Subcutaneous adipose tissue (tissue), 4 donors: ENCODE measurements around the gene PAM16. TPM values are rescaled to one million over a fixed set of nuclear protein-coding genes. Genes with fewer than 3 reads are reported as not detected.

Experiments
- CTCF ChIP-seq: fragments of 450-650 bp; IDR thresholded peaks from one replicate; pipeline ENCODE4 v1.5.1; 2016; ENCODE audit warnings: low read depth, mild to moderate bottlenecking, control low read depth, antibody characterized with exemption, moderate library complexity
- total RNA-seq, 4 donors: library from RNA; depleted of rRNA; stranded (reverse); fragments of >200 nt; gene quantifications; one replicate each; pipeline ENCODE4 v1.1.0, GENCODE V29; 2016

The PAM16 gene
- total RNA-seq, 4 donors from 2014 or later = 15.3 to 52.0 (median 34.5) TPM

- TF ChIP-seq CTCF = no peak
These were observed 759 bp upstream of the PAM16 start for GRCh38 chr16:4351880-4352279.

- TF ChIP-seq CTCF = no peak
These were observed 745 bp downstream of the PAM16 start for GRCh38 chr16:4350365-4350786.

GRCh38 chr16:4349332-4349731, 1.8 kb downstream of the PAM16 start:
- no peak for TF ChIP-seq CTCF

GRCh38 chr16:4347765-4348509, 3.2 kb downstream of the PAM16 start:
- TF ChIP-seq CTCF = no peak

GRCh38 chr16:4347010-4347409, 4.1 kb downstream of the PAM16 start:
- no peak for TF ChIP-seq CTCF

GRCh38 chr16:4345836-4346781, 5.0 kb downstream of the PAM16 start:
- TF ChIP-seq CTCF = no peak
